ENCODE results near the gene TRIM10. TPM values are rescaled to one million over a fixed set of nuclear protein-coding genes. Genes with fewer than 3 reads are reported as not detected.
"Not testable (repeated sequence)": the region's sequence is repeated elsewhere in the genome, so short reads cannot be mapped to it uniquely, and the experiment has no call there.

The TRIM10 gene
- total and polyA plus RNA-seq, 4 donors, result 0.29 to 128 (median 0.73) TPM

DNA sequence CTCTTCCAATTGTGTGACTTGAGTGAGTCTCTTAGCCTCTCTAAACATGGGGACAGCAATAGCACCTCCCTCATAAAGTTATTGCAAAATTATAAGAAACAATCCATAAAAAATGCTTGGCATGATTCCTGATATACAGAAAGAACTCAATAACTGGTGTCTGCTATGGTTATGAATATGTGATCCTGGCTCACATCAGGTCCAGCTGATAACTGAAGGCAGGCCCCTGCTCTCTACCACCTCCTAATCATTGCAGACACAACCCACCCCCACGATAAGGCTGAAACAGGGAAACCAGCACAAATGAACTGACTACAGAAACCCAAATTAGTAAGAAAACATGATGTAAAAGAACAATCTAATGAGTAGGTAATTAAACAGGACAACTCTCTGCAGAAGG is 7.7 kb upstream of the TRIM10 start:
- WGBS, result 70% methylated on average over 1 of the region's 1 CpG
- Histone ChIP-seq H3K9me3 (ENCODE audit: control insufficient read depth in 4 of 4, low read length in 3 of 4) (no peaks in the 10 kb centered on the region), H3K4me3 (ENCODE audit: low read depth in 1 of 3, low read length in 3 of 3) (no peak overlapping the region), H3K4me1 (ENCODE audit: control insufficient read depth in 4 of 4, insufficient read depth in 4 of 4, low read length in 3 of 4) (peaks cover 0 to 12% (median 4%) of the 10 kb centered on the region in 4 donors), H3K36me3 (ENCODE audit: control insufficient read depth in 4 of 4, insufficient read depth in 3 of 4, low read depth in 1 of 4, low read length in 3 of 4) (peaks cover 0 to 18% (median 12%) of the 10 kb centered on the region in 4 donors), H3K27ac (ENCODE audit: low read depth in 1 of 2, low read length in 2 of 2) (no peak overlapping the region), H3K9ac (ENCODE audit: low read depth in 1 of 2, low read length in 2 of 2) (no peak overlapping the region), H3K27me3 (ENCODE audit: control insufficient read depth in 4 of 4, insufficient read depth in 4 of 4, low read length in 3 of 4) (no peaks in the 10 kb centered on the region)
- DNase-seq (ENCODE audit: low spot score), result no peak
- no peak for TF ChIP-seq RXRA (IDR thresholded peaks at IDR 0.05)
- no peak for TF ChIP-seq YY1 (IDR thresholded peaks at IDR 0.05)
- no peak for TF ChIP-seq RAD21 (IDR thresholded peaks at IDR 0.05)
- no peak for TF ChIP-seq GABPA (IDR thresholded peaks at IDR 0.05 in 1 of 2, conservative IDR thresholded peaks at IDR 0.05 in 1 of 2)
- TF ChIP-seq SP1 (IDR thresholded peaks at IDR 0.05), result no peak
- TF ChIP-seq EGR1 (IDR thresholded peaks at IDR 0.05; ENCODE audit: low read depth in 2 of 2), result no peak
- TF ChIP-seq, protein P1, sequence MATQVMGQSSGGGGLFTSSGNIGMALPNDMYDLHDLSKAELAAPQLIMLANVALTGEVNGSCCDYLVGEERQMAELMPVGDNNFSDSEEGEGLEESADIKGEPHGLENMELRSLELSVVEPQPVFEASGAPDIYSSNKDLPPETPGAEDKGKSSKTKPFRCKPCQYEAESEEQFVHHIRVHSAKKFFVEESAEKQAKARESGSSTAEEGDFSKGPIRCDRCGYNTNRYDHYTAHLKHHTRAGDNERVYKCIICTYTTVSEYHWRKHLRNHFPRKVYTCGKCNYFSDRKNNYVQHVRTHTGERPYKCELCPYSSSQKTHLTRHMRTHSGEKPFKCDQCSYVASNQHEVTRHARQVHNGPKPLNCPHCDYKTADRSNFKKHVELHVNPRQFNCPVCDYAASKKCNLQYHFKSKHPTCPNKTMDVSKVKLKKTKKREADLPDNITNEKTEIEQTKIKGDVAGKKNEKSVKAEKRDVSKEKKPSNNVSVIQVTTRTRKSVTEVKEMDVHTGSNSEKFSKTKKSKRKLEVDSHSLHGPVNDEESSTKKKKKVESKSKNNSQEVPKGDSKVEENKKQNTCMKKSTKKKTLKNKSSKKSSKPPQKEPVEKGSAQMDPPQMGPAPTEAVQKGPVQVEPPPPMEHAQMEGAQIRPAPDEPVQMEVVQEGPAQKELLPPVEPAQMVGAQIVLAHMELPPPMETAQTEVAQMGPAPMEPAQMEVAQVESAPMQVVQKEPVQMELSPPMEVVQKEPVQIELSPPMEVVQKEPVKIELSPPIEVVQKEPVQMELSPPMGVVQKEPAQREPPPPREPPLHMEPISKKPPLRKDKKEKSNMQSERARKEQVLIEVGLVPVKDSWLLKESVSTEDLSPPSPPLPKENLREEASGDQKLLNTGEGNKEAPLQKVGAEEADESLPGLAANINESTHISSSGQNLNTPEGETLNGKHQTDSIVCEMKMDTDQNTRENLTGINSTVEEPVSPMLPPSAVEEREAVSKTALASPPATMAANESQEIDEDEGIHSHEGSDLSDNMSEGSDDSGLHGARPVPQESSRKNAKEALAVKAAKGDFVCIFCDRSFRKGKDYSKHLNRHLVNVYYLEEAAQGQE (IDR thresholded peaks at IDR 0.05), result no peak
- TF ChIP-seq FOXA2 (IDR thresholded peaks at IDR 0.05), result no peak
- no peak for TF ChIP-seq HNF4G (IDR thresholded peaks at IDR 0.05)
- TF ChIP-seq, protein P2, sequence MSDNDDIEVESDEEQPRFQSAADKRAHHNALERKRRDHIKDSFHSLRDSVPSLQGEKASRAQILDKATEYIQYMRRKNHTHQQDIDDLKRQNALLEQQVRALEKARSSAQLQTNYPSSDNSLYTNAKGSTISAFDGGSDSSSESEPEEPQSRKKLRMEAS (IDR thresholded peaks at IDR 0.05), result no peak

DNA sequence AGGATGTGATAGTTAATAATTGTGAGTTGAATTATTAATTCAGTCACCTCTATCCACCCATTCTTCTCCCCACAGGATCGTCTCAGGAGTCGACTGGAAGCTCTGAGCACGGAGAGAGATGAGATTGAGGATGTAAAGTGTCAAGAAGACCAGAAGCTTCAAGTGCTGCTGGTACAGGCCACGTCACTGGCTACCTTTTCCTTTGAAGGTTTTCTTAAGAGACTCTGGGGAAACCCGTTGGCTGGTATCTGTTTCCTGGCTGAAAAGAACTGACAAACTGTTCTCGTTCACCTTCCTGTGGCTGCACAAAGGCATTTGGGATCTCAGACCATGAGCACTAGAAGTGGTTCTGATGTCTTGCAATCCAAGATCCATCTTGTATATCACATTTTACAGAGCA is 6.1 kb upstream of the TRIM10 start:
- Histone ChIP-seq H3K9ac (ENCODE audit: low read depth in 1 of 2, low read length in 2 of 2) (no peak overlapping the region), H3K36me3 (ENCODE audit: control insufficient read depth in 4 of 4, insufficient read depth in 3 of 4, low read depth in 1 of 4, low read length in 3 of 4) (peaks cover 0 to 18% (median 12%) of the 10 kb centered on the region in 4 donors), H3K4me3 (ENCODE audit: low read depth in 1 of 3, low read length in 3 of 3) (no peak overlapping the region), H3K27me3 (ENCODE audit: control insufficient read depth in 4 of 4, insufficient read depth in 4 of 4, low read length in 3 of 4) (no peaks in the 10 kb centered on the region), H3K27ac (ENCODE audit: low read depth in 1 of 2, low read length in 2 of 2) (no peak overlapping the region), H3K4me1 (ENCODE audit: control insufficient read depth in 4 of 4, insufficient read depth in 4 of 4, low read length in 3 of 4) (peaks cover 0 to 16% (median 5%) of the 10 kb centered on the region in 4 donors), H3K9me3 (ENCODE audit: control insufficient read depth in 4 of 4, low read length in 3 of 4) (no peaks in the 10 kb centered on the region)
- WGBS, result 80% methylated on average over 6 of the region's 6 CpGs
- DNase-seq (ENCODE audit: low spot score), result no peak
- TF ChIP-seq FOXA2 (IDR thresholded peaks at IDR 0.05) (no peak), JUND (IDR thresholded peaks at IDR 0.05) (no peak), RAD21 (IDR thresholded peaks at IDR 0.05) (no peak), GABPA (IDR thresholded peaks at IDR 0.05 in 1 of 2, conservative IDR thresholded peaks at IDR 0.05 in 1 of 2) (no peak), YY1 (IDR thresholded peaks at IDR 0.05) (no peak)
- TF ChIP-seq, protein P3, sequence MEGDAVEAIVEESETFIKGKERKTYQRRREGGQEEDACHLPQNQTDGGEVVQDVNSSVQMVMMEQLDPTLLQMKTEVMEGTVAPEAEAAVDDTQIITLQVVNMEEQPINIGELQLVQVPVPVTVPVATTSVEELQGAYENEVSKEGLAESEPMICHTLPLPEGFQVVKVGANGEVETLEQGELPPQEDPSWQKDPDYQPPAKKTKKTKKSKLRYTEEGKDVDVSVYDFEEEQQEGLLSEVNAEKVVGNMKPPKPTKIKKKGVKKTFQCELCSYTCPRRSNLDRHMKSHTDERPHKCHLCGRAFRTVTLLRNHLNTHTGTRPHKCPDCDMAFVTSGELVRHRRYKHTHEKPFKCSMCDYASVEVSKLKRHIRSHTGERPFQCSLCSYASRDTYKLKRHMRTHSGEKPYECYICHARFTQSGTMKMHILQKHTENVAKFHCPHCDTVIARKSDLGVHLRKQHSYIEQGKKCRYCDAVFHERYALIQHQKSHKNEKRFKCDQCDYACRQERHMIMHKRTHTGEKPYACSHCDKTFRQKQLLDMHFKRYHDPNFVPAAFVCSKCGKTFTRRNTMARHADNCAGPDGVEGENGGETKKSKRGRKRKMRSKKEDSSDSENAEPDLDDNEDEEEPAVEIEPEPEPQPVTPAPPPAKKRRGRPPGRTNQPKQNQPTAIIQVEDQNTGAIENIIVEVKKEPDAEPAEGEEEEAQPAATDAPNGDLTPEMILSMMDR (IDR thresholded peaks at IDR 0.05; ENCODE audit: low read depth, low read length, missing input control), result no peak
- TF ChIP-seq, protein P1 (IDR thresholded peaks at IDR 0.05), result no peak

DNA sequence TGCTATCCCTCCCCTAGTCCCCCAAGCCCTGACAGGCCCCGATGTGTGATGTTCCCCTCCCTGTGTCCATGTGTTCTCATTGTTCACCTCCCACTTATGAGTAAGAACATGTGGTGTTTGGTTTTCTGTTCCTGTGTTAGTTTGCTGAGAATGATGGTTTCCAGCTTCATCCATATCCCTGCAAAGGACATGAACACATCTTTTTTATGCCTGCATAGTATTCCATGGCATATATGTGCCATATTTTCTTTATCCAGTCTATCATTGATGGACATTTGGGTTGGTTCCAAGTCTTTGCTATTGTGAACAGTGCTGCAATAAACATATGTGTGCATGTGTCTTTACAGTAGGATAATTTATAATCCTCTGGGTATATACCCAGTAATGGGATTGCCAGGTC is 4.2 kb upstream of the TRIM10 start:
- not testable (repeated sequence) for H3K9me3 ChIP-seq (ENCODE audit: control insufficient read depth in 4 of 4, low read length in 3 of 4); H3K9ac ChIP-seq (ENCODE audit: low read depth in 1 of 2, low read length in 2 of 2); H3K4me3 ChIP-seq (ENCODE audit: low read depth in 1 of 3, low read length in 3 of 3); H3K27ac ChIP-seq (ENCODE audit: low read depth in 1 of 2, low read length in 2 of 2); H3K27me3 ChIP-seq (ENCODE audit: control insufficient read depth in 4 of 4, insufficient read depth in 4 of 4, low read length in 3 of 4); DNase-seq (ENCODE audit: low spot score)
- Histone ChIP-seq H3K4me1 (ENCODE audit: control insufficient read depth in 4 of 4, insufficient read depth in 4 of 4, low read length in 3 of 4) (peaks cover 0 to 16% (median 5%) of the 10 kb centered on the region in 4 donors), H3K36me3 (ENCODE audit: control insufficient read depth in 4 of 4, insufficient read depth in 3 of 4, low read depth in 1 of 4, low read length in 3 of 4) (peaks cover 0 to 18% (median 9%) of the 10 kb centered on the region in 4 donors)
- 90% methylated on average over 1 of the region's 1 CpG for WGBS

All from liver (tissue), 9 donors.